SK-N-SH treated with all-trans-retinoic acid at 6 μM for 48 hours (cell line): ENCODE data around the gene SYNPO2.

Experiments used
- ATAC-seq: fragments of 200-7000 bp; cut with Tn5 transposase; 3 replicates; pipeline ENCODE4 v1.9.1; 2020; ENCODE audit warnings: mild to moderate bottlenecking, moderate library complexity
- ARNTL ChIP-seq: fragments of 450-650 bp; formaldehyde crosslinking; IDR thresholded peaks from 2 replicates; pipeline ENCODE4 v1.5.0; 2020; ENCODE audit warnings: low read depth, mild to moderate bottlenecking, moderate library complexity, borderline replicate concordance
- BACH2 ChIP-seq: fragments of 250-450 bp; sonication (Bioruptor Pico); IDR thresholded peaks from 2 replicates; pipeline ENCODE4 v1.9.0; 2021; ENCODE audit warnings: mild to moderate bottlenecking, borderline replicate concordance
- CREB5 ChIP-seq: fragments of 250-450 bp; sonication (Bioruptor Pico); IDR thresholded peaks from 2 replicates; pipeline ENCODE4 v1.5.1; 2020; ENCODE audit warnings: low read depth, mild to moderate bottlenecking, moderate library complexity
- CSDC2 ChIP-seq: fragments of 250-450 bp; sonication (Bioruptor Pico); IDR thresholded peaks from 2 replicates; pipeline ENCODE4 v1.5.0; 2020; ENCODE audit warnings: mild to moderate bottlenecking, moderate library complexity
- CSRNP3 ChIP-seq: fragments of 250-450 bp; sonication (Bioruptor Pico); IDR thresholded peaks from 2 replicates; pipeline ENCODE4 v1.5.1; 2021; ENCODE audit warnings: mild to moderate bottlenecking, moderate library complexity
- ESRRG ChIP-seq: fragments of 250-450 bp; sonication (Bioruptor Pico); IDR thresholded peaks from 2 replicates; pipeline ENCODE4 v1.6.1; 2021; ENCODE audit warnings: mild to moderate bottlenecking
- GLIS3 ChIP-seq: fragments of 250-450 bp; sonication (Bioruptor Pico); IDR thresholded peaks from 2 replicates; pipeline ENCODE4 v1.5.0; 2020; ENCODE audit warnings: mild to moderate bottlenecking, moderate library complexity
- ISL1 ChIP-seq: fragments of 250-450 bp; sonication (Bioruptor Pico); IDR thresholded peaks from 2 replicates; pipeline ENCODE4 v2.1.2; 2022; ENCODE audit warnings: mild to moderate bottlenecking, moderate library complexity
- OSR1 ChIP-seq: fragments of 250-450 bp; sonication (Bioruptor Pico); IDR thresholded peaks from 2 replicates; pipeline ENCODE4 v1.8.0; 2022; ENCODE audit warnings: moderate library complexity, mild to moderate bottlenecking, inconsistent platforms
- PPARA ChIP-seq: fragments of 250-450 bp; sonication (Bioruptor Pico); IDR thresholded peaks from 2 replicates; pipeline ENCODE4 v1.5.0; 2020; ENCODE audit warnings: mild to moderate bottlenecking, borderline replicate concordance
- RARB ChIP-seq: fragments of 250-450 bp; sonication (Bioruptor Pico); IDR thresholded peaks from 2 replicates; pipeline ENCODE4 v1.8.0; 2021; ENCODE audit warnings: mild to moderate bottlenecking, moderate library complexity
- SNAI2 ChIP-seq: fragments of 250-450 bp; sonication (Bioruptor Pico); IDR thresholded peaks from 2 replicates; pipeline ENCODE4 v1.5.0; 2020; ENCODE audit warnings: mild to moderate bottlenecking, moderate library complexity
- TCF4 ChIP-seq: fragments of 250-450 bp; sonication (Bioruptor Pico); IDR thresholded peaks from 2 replicates; pipeline ENCODE4 v1.8.0; 2021; ENCODE audit warnings: mild to moderate bottlenecking, moderate library complexity, borderline replicate concordance
- TOX ChIP-seq: fragments of 250-450 bp; sonication (Bioruptor Pico); IDR thresholded peaks from 2 replicates; pipeline ENCODE4 v1.8.0; 2021; ENCODE audit warnings: mild to moderate bottlenecking, moderate library complexity, borderline replicate concordance
- TSHZ2 ChIP-seq: fragments of 250-450 bp; sonication (Bioruptor Pico); IDR thresholded peaks from 2 replicates; pipeline ENCODE4 v1.5.0; 2020; ENCODE audit warnings: mild to moderate bottlenecking, moderate library complexity
- ZC3H10 ChIP-seq: fragments of 250-450 bp; sonication (Bioruptor Pico); IDR thresholded peaks from 2 replicates; pipeline ENCODE4 v1.5.1; 2021; ENCODE audit warnings: mild to moderate bottlenecking, moderate library complexity
- ZFP3 ChIP-seq: fragments of 250-450 bp; sonication (Bioruptor Pico); IDR thresholded peaks from 2 replicates; pipeline ENCODE4 v1.5.0; 2020; ENCODE audit warnings: mild to moderate bottlenecking, moderate library complexity
- ZFP30 ChIP-seq: fragments of 450-650 bp; formaldehyde crosslinking; IDR thresholded peaks from 2 replicates; pipeline ENCODE4 v1.5.0; 2022; ENCODE audit warnings: mild to moderate bottlenecking, moderate library complexity
- ZNF565 ChIP-seq: fragments of 450-650 bp; formaldehyde crosslinking; conservative IDR thresholded peaks from 2 replicates; pipeline ENCODE4 v1.5.0; 2020; ENCODE audit warnings: low read depth, mild to moderate bottlenecking, moderate library complexity
- ZNF70 ChIP-seq: fragments of 450-650 bp; formaldehyde crosslinking; IDR thresholded peaks from 2 replicates; pipeline ENCODE4 v1.5.0; 2020; ENCODE audit warnings: mild to moderate bottlenecking, moderate library complexity
- ZNF8 ChIP-seq: fragments of 450-650 bp; formaldehyde crosslinking; IDR thresholded peaks from 2 replicates; pipeline ENCODE4 v1.5.0; 2020; ENCODE audit warnings: mild to moderate bottlenecking, moderate library complexity
- TF ChIP-seq, protein P1 (sequence below): fragments of 250-450 bp; sonication (Bioruptor Pico); IDR thresholded peaks from 2 replicates; pipeline ENCODE4 v1.8.0; 2020; ENCODE audit warnings: mild to moderate bottlenecking, moderate library complexity, borderline replicate concordance
- TF ChIP-seq, protein P2 (sequence below): fragments of 250-450 bp; sonication (Bioruptor Pico); IDR thresholded peaks from 2 replicates; pipeline ENCODE4 v1.8.0; 2021; ENCODE audit warnings: low read depth, mild to moderate bottlenecking, moderate library complexity, borderline replicate concordance

The SYNPO2 gene

GRCh38 chr4:118911238-118911703 lies 22.6 kb downstream of the SYNPO2 start:
- TF ChIP-seq ZC3H10 (CRISPR knock-in tag) (peak; percentile 63), TOX (CRISPR knock-in tag) (no peak), ZNF565 (CRISPR knock-in tag) (0 out of 2 replicates have a peak, but pooled peaks have one; percentile 36), CSRNP3 (CRISPR knock-in tag) (peak; percentile 94), ZFP3 (0 out of 2 replicates have a peak, but pooled peaks have one; percentile 41), TSHZ2 (CRISPR knock-in tag) (peak; percentile 98), ARNTL (no peak), CREB5 (CRISPR knock-in tag) (peak; percentile 66; the same call in 1 of the 2 replicates), ZFP30 (no peak), GLIS3 (CRISPR knock-in tag) (peak; percentile 95), BACH2 (CRISPR knock-in tag) (no peak), OSR1 (CRISPR knock-in tag) (no peak), TCF4 (CRISPR knock-in tag) (peak; percentile 99), ZNF70 (CRISPR knock-in tag) (peak; percentile 58; the same call in 1 of the 2 replicates), ZNF8 (CRISPR knock-in tag) (peak; percentile 52; the same call in 1 of the 2 replicates), PPARA (CRISPR knock-in tag) (peak; percentile 55; the same call in 1 of the 2 replicates), ISL1 (CRISPR knock-in tag) (peak; percentile 99), ESRRG (CRISPR knock-in tag) (peak; percentile 93), RARB (CRISPR knock-in tag) (no peak), SNAI2 (CRISPR knock-in tag) (no peak), CSDC2 (CRISPR knock-in tag) (no peak)
- TF ChIP-seq, protein P1, sequence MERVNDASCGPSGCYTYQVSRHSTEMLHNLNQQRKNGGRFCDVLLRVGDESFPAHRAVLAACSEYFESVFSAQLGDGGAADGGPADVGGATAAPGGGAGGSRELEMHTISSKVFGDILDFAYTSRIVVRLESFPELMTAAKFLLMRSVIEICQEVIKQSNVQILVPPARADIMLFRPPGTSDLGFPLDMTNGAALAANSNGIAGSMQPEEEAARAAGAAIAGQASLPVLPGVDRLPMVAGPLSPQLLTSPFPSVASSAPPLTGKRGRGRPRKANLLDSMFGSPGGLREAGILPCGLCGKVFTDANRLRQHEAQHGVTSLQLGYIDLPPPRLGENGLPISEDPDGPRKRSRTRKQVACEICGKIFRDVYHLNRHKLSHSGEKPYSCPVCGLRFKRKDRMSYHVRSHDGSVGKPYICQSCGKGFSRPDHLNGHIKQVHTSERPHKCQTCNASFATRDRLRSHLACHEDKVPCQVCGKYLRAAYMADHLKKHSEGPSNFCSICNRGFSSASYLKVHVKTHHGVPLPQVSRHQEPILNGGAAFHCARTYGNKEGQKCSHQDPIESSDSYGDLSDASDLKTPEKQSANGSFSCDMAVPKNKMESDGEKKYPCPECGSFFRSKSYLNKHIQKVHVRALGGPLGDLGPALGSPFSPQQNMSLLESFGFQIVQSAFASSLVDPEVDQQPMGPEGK (CRISPR knock-in tag) = peak; percentile 80
- TF ChIP-seq, protein P2, sequence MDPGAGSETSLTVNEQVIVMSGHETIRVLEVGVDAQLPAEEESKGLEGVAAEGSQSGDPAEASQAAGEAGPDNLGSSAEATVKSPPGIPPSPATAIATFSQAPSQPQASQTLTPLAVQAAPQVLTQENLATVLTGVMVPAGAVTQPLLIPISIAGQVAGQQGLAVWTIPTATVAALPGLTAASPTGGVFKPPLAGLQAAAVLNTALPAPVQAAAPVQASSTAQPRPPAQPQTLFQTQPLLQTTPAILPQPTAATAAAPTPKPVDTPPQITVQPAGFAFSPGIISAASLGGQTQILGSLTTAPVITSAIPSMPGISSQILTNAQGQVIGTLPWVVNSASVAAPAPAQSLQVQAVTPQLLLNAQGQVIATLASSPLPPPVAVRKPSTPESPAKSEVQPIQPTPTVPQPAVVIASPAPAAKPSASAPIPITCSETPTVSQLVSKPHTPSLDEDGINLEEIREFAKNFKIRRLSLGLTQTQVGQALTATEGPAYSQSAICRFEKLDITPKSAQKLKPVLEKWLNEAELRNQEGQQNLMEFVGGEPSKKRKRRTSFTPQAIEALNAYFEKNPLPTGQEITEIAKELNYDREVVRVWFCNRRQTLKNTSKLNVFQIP (CRISPR knock-in tag) = no peak; the same call in 1 of the 2 replicates
- peak; percentile 65 for ATAC-seq

DNA sequence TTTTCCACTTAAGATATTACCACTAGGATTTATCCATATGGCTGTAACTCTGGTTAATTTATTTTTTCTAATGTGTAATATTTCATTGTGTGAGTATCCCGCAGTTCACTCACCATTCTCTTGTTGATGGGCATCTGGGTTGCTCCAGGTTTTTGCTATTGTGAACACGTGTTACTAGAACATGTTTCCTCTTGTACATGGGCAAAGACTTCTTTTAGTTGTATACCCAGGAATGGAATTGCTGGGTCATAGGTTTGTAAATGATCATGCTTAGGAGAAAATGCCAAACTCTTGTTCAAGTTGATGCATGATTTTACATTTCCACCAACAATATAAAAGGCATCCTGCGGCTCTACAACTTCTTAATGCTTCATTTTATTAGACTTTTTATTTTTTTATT lies 26.8 kb downstream of the SYNPO2 start:
- ATAC-seq = no peak
- TF ChIP-seq GLIS3 (CRISPR knock-in tag) = no peak
- no peak for TF ChIP-seq ZNF8 (CRISPR knock-in tag)
- no peak for TF ChIP-seq TCF4 (CRISPR knock-in tag)
- no peak for TF ChIP-seq BACH2 (CRISPR knock-in tag)
- TF ChIP-seq SNAI2 (CRISPR knock-in tag) = no peak
- no peak for TF ChIP-seq ZNF565 (CRISPR knock-in tag)
- TF ChIP-seq, protein P2 (CRISPR knock-in tag) = no peak
- no peak for TF ChIP-seq TSHZ2 (CRISPR knock-in tag)
- no peak for TF ChIP-seq CSRNP3 (CRISPR knock-in tag)
- no peak for TF ChIP-seq CSDC2 (CRISPR knock-in tag)
- no peak for TF ChIP-seq ESRRG (CRISPR knock-in tag)
